ENCODE data around the gene PDPK1.
"Not testable (repeated sequence)": the region's sequence is repeated elsewhere in the genome, so short reads cannot be mapped to it uniquely, and the experiment has no call there.

- TF ChIP-seq CTCF (IDR thresholded peaks at IDR 0.05; ENCODE audit: low read depth, low read length, poor library complexity, severe bottlenecking); EZH2phosphoT487 (IDR thresholded peaks at IDR 0.05; ENCODE audit: borderline replicate concordance, low read length): not testable (repeated sequence)
Observed at GRCh38 chr16:2609345-2609744, 71.5 kb downstream of the PDPK1 start.
